ENCODE measurements around the gene EIF4G3. TPM values are rescaled to one million over a fixed set of nuclear protein-coding genes. Genes with fewer than 3 reads are reported as not detected.

The EIF4G3 gene
- total RNA-seq, 4 donors from 2014 or later: 24.4 to 57.0 (median 27.9) TPM

DNA sequence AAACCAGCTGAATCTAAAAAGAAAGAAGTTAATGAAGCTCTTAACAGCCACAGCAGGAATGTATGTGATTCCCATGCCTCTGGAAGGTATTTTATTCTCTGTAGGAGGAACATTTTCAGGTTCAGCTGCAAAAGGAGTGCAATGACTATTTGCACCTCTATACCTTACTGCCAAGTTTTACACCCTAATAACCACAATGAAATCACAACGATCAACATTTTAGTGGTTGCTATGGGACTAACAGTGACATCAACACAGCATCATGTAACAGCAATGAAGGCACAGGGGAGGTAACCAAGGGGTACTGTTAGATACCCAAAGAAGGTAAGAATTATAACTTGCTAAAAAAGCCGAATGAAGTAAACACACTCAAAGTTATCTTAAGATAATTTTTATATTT lies 273.3 kb downstream of the EIF4G3 start:
- H3K4me3 ChIP-seq (ENCODE audit: low read depth, poor library complexity, severe bottlenecking): no peak overlapping the region
- no peak for TF ChIP-seq POLR2A (IDR thresholded peaks at IDR 0.05)
- TF ChIP-seq, protein P1, sequence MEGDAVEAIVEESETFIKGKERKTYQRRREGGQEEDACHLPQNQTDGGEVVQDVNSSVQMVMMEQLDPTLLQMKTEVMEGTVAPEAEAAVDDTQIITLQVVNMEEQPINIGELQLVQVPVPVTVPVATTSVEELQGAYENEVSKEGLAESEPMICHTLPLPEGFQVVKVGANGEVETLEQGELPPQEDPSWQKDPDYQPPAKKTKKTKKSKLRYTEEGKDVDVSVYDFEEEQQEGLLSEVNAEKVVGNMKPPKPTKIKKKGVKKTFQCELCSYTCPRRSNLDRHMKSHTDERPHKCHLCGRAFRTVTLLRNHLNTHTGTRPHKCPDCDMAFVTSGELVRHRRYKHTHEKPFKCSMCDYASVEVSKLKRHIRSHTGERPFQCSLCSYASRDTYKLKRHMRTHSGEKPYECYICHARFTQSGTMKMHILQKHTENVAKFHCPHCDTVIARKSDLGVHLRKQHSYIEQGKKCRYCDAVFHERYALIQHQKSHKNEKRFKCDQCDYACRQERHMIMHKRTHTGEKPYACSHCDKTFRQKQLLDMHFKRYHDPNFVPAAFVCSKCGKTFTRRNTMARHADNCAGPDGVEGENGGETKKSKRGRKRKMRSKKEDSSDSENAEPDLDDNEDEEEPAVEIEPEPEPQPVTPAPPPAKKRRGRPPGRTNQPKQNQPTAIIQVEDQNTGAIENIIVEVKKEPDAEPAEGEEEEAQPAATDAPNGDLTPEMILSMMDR (IDR thresholded peaks at IDR 0.05): no peak
- DNase-seq (ENCODE audit: low spot score in 2 of 2): no peak
- intact Hi-C loops (cut with DNase I; ENCODE audit: low total_unique reads): no loop called here
- 55 to 65% methylated on average over 2 of the region's 2 CpGs for WGBS, 2 donors

DNA sequence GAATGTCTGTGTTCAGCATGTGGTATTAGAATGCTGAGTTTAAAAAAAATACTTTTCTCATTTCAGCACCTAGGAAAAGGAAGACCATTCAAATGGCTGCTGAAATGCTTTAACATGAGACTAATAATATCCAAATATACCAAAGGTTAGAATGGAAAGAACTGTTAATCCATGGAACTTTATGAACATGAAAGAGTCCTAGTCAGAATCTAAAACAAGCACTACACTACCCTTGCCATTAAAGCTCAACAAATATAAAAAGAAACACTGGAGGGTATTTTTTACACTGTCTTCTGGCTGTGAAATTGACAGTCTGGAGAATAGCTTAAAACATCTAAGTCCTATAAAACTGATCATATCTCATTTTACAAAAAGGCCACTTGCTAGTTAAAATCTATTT lies 276.6 kb downstream of the EIF4G3 start:
- no peak overlapping the region for H3K4me3 ChIP-seq (ENCODE audit: low read depth, poor library complexity, severe bottlenecking)
- no peak for TF ChIP-seq POLR2A (IDR thresholded peaks at IDR 0.05)
- TF ChIP-seq, protein P1 (IDR thresholded peaks at IDR 0.05): no peak
- DNase-seq (ENCODE audit: low spot score in 2 of 2): no peak
- intact Hi-C loops (cut with DNase I; ENCODE audit: low total_unique reads): no loop called here

DNA sequence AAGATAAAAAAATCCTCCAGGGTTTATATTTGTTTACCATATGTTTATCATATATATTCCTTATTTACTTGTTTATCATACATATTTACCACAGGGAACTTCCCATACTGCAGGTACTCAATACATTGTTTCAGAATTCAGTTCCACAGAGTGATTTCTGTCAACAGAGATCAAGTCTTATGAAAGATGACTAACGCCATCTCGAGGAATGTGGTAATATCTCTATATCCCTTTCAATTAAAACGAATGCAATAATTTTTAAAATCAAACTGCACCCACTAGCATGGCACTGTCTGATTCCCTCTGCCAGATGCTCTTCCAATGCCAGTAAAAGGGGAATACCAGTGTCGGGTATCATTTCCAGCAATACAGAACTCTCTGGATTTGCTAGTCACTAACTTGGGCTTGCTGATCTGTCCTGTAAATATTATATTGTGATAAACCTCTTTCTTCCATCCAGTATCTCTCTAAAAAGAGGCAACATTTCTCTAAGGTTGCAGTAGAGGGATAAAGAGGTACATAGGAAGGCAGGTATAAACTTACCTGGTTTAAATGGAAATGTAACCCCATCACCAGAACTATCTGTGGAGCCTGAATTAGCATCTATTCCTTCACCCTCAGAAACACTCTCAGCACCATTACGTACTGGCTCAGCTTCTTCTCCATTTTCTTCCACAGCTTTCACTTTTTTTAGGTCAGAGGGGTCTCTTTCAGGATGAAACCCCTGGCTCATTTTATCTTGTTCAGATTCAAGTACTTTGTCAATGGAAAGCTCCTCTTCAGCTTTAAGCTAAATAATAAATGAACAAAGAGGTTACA lies 277.3 kb downstream of the EIF4G3 start:
- DNase-seq (ENCODE audit: low spot score in 2 of 2): no peak
- no peak for TF ChIP-seq POLR2A (IDR thresholded peaks at IDR 0.05)
- TF ChIP-seq, protein P1 (IDR thresholded peaks at IDR 0.05): no peak
- intact Hi-C loops (cut with DNase I; ENCODE audit: low total_unique reads): no loop called here
- WGBS, 2 donors: 91% methylated on average over 5 of the region's 5 CpGs
- H3K4me3 ChIP-seq (ENCODE audit: low read depth, poor library complexity, severe bottlenecking): no peak overlapping the region

DNA sequence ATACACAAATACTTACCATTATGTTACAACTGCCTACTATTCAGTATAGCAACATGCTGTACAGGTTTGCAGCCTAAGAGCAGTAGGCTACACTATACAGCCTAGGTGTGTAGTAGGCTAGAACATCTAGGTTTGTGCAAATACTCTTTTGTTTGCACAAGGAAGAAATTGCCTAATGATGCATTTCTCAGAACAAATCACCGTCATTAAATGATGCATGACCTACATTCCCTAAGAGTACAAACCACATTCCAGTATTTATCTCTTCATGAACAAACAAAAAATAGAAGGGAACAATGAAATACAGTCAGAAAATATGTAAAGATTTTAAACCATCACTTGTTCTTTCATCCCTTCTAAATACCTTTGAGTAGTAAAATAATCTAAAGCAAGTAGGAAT lies 279.9 kb downstream of the EIF4G3 start:
- no peak overlapping the region for H3K4me3 ChIP-seq (ENCODE audit: low read depth, poor library complexity, severe bottlenecking)
- 46 to 61% methylated on average over 1 of the region's 1 CpG for WGBS, 2 donors
- TF ChIP-seq, protein P1 (IDR thresholded peaks at IDR 0.05): no peak
- intact Hi-C loops (cut with DNase I; ENCODE audit: low total_unique reads): no loop called here
- DNase-seq (ENCODE audit: low spot score in 2 of 2): no peak

DNA sequence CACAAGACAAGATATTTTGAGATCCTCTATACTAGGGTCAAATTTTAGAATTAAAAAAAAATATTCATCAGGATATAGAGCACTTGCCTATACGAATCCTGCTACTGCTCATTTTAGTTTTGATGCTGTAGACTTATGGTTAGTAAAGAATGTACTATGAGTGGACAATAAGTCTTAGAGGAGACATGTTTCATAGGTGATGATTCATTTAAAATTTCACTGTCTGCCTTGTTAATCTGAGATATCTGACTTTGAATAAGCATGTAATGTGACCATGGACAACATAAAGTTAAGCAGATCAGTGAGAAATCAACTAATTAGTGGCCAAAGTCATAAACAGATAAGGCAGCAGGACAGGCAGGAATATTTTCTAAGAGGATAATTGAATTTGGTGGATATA lies 282.8 kb downstream of the EIF4G3 start:
- H3K4me3 ChIP-seq (ENCODE audit: low read depth, poor library complexity, severe bottlenecking): no peak overlapping the region
- intact Hi-C loops (cut with DNase I; ENCODE audit: low total_unique reads): no loop called here
- TF ChIP-seq, protein P1 (IDR thresholded peaks at IDR 0.05): no peak
- TF ChIP-seq POLR2A (IDR thresholded peaks at IDR 0.05): no peak
- 89 to 97% methylated on average over 1 of the region's 1 CpG for WGBS, 2 donors
- DNase-seq (ENCODE audit: low spot score in 2 of 2): no peak

DNA sequence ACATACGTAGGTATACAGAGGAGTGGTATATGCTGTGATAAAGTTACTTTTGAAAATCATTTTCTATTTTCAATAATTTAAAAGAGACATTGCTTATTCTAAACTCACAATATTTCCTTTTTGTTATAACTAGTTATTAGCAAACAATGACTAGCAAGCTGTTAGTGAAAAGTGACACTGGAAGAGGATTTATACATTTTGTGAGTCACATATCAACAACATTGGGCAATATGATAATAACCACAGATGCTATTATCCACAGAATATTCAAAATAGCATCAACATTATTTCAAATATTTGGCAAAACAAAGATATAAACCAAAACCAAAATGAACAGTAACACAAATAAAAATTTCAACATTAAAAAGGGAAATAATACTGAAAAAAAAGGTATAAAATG lies 285.6 kb downstream of the EIF4G3 start:
- H3K4me3 ChIP-seq (ENCODE audit: low read depth, poor library complexity, severe bottlenecking): no peak overlapping the region
- WGBS, 2 donors: 85 to 86% methylated on average over 1 of the region's 1 CpG
- intact Hi-C loops (cut with DNase I; ENCODE audit: low total_unique reads): no loop called here
- no peak for TF ChIP-seq POLR2A (IDR thresholded peaks at IDR 0.05)
- TF ChIP-seq, protein P1 (IDR thresholded peaks at IDR 0.05): no peak
- no peak for DNase-seq (ENCODE audit: low spot score in 2 of 2)

Measured in lower leg skin (tissue), 4 donors.